Midbrain (tissue), 1 donor: Measurements from ENCODE around the gene NOA1.
"Not testable (repeated sequence)": the region's sequence is repeated elsewhere in the genome, so short reads cannot be mapped to it uniquely, and the experiment has no call there.

Experiments used
- DNase-seq: peaks from one replicate; lab custom pipeline; 2025; lab: John Stamatoyannopoulos, UW

NOA1 gene

GRCh38 chr4:56958111-56958517 lies 19.3 kb downstream of the NOA1 start:
- DNase-seq: peak; percentile 71

GRCh38 chr4:56953680-56954520 lies 23.5 kb downstream of the NOA1 start:
- DNase-seq: peak; percentile 30

GRCh38 chr4:56941403-56941802 lies 36.0 kb downstream of the NOA1 start:
- no peak for DNase-seq

- no peak for DNase-seq
Observed at GRCh38 chr4:56940971-56941370, 36.4 kb downstream of the NOA1 start.

- DNase-seq: no peak
Observed at GRCh38 chr4:56940403-56940802, 37.0 kb downstream of the NOA1 start.

GRCh38 chr4:56939826-56940225 lies 37.6 kb downstream of the NOA1 start:
- DNase-seq: not testable (repeated sequence)

- DNase-seq: no peak
Observed at GRCh38 chr4:56937262-56937661, 40.1 kb downstream of the NOA1 start.

GRCh38 chr4:56931924-56932323 lies 45.5 kb downstream of the NOA1 start:
- DNase-seq: no peak

GRCh38 chr4:56930638-56931037 lies 46.8 kb downstream of the NOA1 start:
- no peak for DNase-seq

GRCh38 chr4:56927196-56927595 lies 50.2 kb downstream of the NOA1 start:
- DNase-seq: no peak

GRCh38 chr4:56914977-56915376 lies 62.4 kb downstream of the NOA1 start:
- DNase-seq: not testable (repeated sequence)

- no peak for DNase-seq
Observed at GRCh38 chr4:56914336-56914735, 63.1 kb downstream of the NOA1 start.
